DOHH2 (cell line): ENCODE results near the gene RP2.
A peak's percentile ranks its signal among the peaks of the same experiment; 100 is the strongest.

Experiments used
- H3F3A ChIP-seq: fragments of 200-600 bp; sonication (generic), shearing (Covaris generic); 2 replicates; pipeline ENCODE4 v1.6.0; 2016; ENCODE audit warnings: antibody characterized with exemption, mild to moderate bottlenecking; ENCODE audit not compliant: control insufficient read depth, insufficient read depth
- H3K27ac ChIP-seq: fragments of 200-600 bp; sonication (generic); 2 replicates; pipeline ENCODE4 v1.5.1; 2014; ENCODE audit warnings: low read depth, mild to moderate bottlenecking, low read length, moderate library complexity
- H3K27me3 ChIP-seq: fragments of 200-600 bp; sonication (generic); 2 replicates; pipeline ENCODE4 v1.6.1; 2014; ENCODE audit warnings: mild to moderate bottlenecking, low read length, mixed read lengths; ENCODE audit not compliant: control insufficient read depth
- H3K36me3 ChIP-seq: fragments of 200-600 bp; sonication (generic); 2 replicates; pipeline ENCODE4 v1.6.1; 2014; ENCODE audit warnings: mild to moderate bottlenecking, low read length, moderate library complexity, mixed read lengths; ENCODE audit not compliant: control insufficient read depth
- H3K4me1 ChIP-seq: fragments of 200-600 bp; sonication (generic); 2 replicates; pipeline ENCODE4 v1.6.1; 2014; ENCODE audit warnings: mild to moderate bottlenecking, low read length, mixed read lengths; ENCODE audit not compliant: control insufficient read depth
- H3K4me2 ChIP-seq: fragments of 200-600 bp; sonication (generic); 2 replicates; pipeline ENCODE4 v1.6.0; 2014; ENCODE audit warnings: mild to moderate bottlenecking, low read length, moderate library complexity
- H3K4me3 ChIP-seq: fragments of 200-600 bp; sonication (generic); 2 replicates; pipeline ENCODE4 v1.5.1; 2014; ENCODE audit warnings: mild to moderate bottlenecking, low read length, mixed read lengths
- H3K79me2 ChIP-seq: fragments of 200-600 bp; sonication (generic); 2 replicates; pipeline ENCODE4 v1.6.1; 2014; ENCODE audit warnings: mild to moderate bottlenecking, low read length, mixed read lengths; ENCODE audit not compliant: control insufficient read depth
- H3K9me2 ChIP-seq: fragments of 200-600 bp; sonication (generic); replicated peaks from 2 replicates; pipeline ENCODE4 v1.6.1; 2014; ENCODE audit warnings: mild to moderate bottlenecking, low read length, mixed read lengths; ENCODE audit not compliant: control insufficient read depth
- H3K9me3 ChIP-seq: fragments of 200-600 bp; sonication (generic); 2 replicates; pipeline ENCODE4 v1.6.1; 2014; ENCODE audit warnings: antibody characterized with exemption, low read length, mixed read lengths; ENCODE audit not compliant: control insufficient read depth, insufficient read depth
- H4K20me1 ChIP-seq: fragments of 200-600 bp; sonication (generic); 2 replicates; pipeline ENCODE4 v1.6.0; 2014; ENCODE audit warnings: low read depth, mild to moderate bottlenecking, antibody characterized with exemption, low read length, moderate library complexity; ENCODE audit not compliant: control insufficient read depth, insufficient read depth
- CTCF ChIP-seq: fragments of 200-600 bp; sonication (generic); IDR thresholded peaks from one replicate; pipeline ENCODE4 v1.5.1; 2014; ENCODE audit warnings: antibody characterized with exemption, mild to moderate bottlenecking, low read depth, low read length; ENCODE audit not compliant: poor library complexity, severe bottlenecking
- EZH2phosphoT487 ChIP-seq: fragments of 200-600 bp; sonication (generic); IDR thresholded peaks from 2 replicates; pipeline ENCODE4 v1.6.1; 2017; ENCODE audit warnings: borderline replicate concordance, mild to moderate bottlenecking, antibody characterized with exemption, low read length, moderate library complexity, mixed read lengths

The RP2 gene

DNA sequence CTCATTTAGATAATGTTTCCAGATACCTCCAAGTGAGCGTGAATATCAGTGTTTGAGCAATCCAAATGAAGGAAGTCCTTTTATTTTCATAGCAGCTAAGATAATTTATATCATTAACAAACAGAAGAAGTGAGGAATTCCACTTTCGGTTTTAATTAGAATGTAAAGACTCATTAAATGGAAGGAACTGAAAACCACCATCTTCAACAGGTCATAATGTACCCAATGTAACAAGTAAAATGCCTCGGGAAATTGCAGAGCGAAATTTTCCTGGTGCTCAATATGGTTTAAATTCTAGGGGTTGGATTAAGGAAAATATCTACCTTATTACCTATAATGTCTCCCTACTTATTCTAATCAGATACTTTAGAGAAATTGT, 44.0 kb upstream of the RP2 start:
- Histone ChIP-seq H4K20me1 (no peaks in the 10 kb centered on the region), H3K9me2 (no peaks in the 10 kb centered on the region), H3K9me3 (no peaks in the 10 kb centered on the region), H3K79me2 (no peaks in the 10 kb centered on the region), H3K36me3 (no peaks in the 10 kb centered on the region), H3K4me2 (no peak overlapping the region), H3K4me3 (no peak overlapping the region), H3K27me3 (no peaks in the 10 kb centered on the region), H3K27ac (no peak overlapping the region), H3K4me1 (0 out of 2 replicates have a peak, but pooled peaks cover 2% of the 10 kb centered on the region), H3F3A (no peaks in the 10 kb centered on the region)
- TF ChIP-seq CTCF: no peak
- no peak for TF ChIP-seq EZH2phosphoT487

DNA sequence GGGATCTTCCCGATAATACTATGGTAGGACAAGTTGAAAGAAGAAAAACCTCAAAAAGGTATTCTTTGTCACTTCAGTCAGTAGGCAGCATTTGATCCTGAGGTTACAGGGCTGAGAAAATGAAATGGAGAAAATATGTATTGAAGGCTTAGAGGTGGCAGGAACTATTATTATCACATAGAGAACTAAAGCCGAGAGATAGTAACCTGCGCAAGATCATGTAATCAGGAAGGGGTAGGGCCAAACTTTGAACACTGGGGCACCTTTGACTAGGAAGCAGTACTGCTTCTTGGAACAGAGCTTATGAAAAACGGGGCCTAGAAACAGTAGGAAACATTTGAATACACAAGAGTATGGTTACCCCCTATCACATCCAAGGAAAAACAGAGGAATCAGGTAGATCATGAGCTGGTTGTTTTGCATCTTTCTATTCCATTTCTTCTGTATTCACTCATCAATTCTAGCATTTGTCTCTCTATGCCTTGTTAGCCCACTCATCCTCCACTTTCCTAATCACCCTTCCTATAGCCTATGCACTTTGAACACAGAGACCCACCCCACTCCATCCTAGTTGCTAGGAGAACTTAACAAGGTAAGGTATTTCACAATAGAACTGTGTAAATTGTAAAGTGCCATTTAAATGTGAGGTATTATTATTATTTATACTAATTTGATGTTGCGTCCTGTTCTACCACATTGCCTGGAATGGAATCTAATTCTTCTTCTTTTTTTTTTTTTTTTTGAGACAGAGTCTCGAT, 43.3 kb upstream of the RP2 start:
- Histone ChIP-seq H3K4me1 (0 out of 2 replicates have a peak, but pooled peaks cover 2% of the 10 kb centered on the region), H3K27ac (no peak overlapping the region), H3K4me3 (no peak overlapping the region), H4K20me1 (no peaks in the 10 kb centered on the region), H3K27me3 (no peaks in the 10 kb centered on the region), H3F3A (no peaks in the 10 kb centered on the region), H3K4me2 (no peak overlapping the region), H3K36me3 (no peaks in the 10 kb centered on the region), H3K9me3 (no peaks in the 10 kb centered on the region), H3K79me2 (no peaks in the 10 kb centered on the region), H3K9me2 (no peaks in the 10 kb centered on the region)
- TF ChIP-seq CTCF (no peak), EZH2phosphoT487 (no peak)

GRCh38 chrX:46796574-46797191, 40.2 kb upstream of the RP2 start:
- H3K79me2 ChIP-seq: no peaks in the 10 kb centered on the region
- H3K27me3 ChIP-seq: no peaks in the 10 kb centered on the region
- H3K4me2 ChIP-seq: no peak overlapping the region
- no peaks in the 10 kb centered on the region for H3K36me3 ChIP-seq
- no peak overlapping the region for H3K4me3 ChIP-seq
- no peak overlapping the region for H3K27ac ChIP-seq
- H3K4me1 ChIP-seq: 0 out of 2 replicates have a peak, but pooled peaks cover 2% of the 10 kb centered on the region
- peak; percentile 60 for TF ChIP-seq CTCF
- TF ChIP-seq EZH2phosphoT487: no peak
- H3K9me3 ChIP-seq: no peaks in the 10 kb centered on the region
- H4K20me1 ChIP-seq: no peaks in the 10 kb centered on the region
- no peaks in the 10 kb centered on the region for H3F3A ChIP-seq
- no peaks in the 10 kb centered on the region for H3K9me2 ChIP-seq
